Muscle layer of colon (tissue), 2 donors: Measurements from ENCODE around the gene P2RY1.

Experiments used
- H3K27ac ChIP-seq: one replicate; pipeline ENCODE4 v1.7.0; 2013; ENCODE audit warnings: low read depth, mild to moderate bottlenecking, low read length, moderate library complexity
- H3K27me3 ChIP-seq, 2 donors: one replicate each; pipeline ENCODE4 v1.7.0; 2013; ENCODE audit warnings: low read length in 2 of 2, mild to moderate bottlenecking in 2 of 2; ENCODE audit not compliant: insufficient read depth in 2 of 2, control insufficient read depth in 1 of 2
- H3K36me3 ChIP-seq: one replicate; pipeline ENCODE4 v1.7.0; 2013; ENCODE audit warnings: mild to moderate bottlenecking, low read length; ENCODE audit not compliant: insufficient read depth
- H3K4me1 ChIP-seq: one replicate; pipeline ENCODE4 v1.7.0; 2013; ENCODE audit warnings: mild to moderate bottlenecking, low read length; ENCODE audit not compliant: insufficient read depth
- H3K4me3 ChIP-seq, 2 donors: one replicate each; pipeline ENCODE4 v1.7.0; 2013; ENCODE audit warnings: low read length in 2 of 2, low read depth in 1 of 2, mild to moderate bottlenecking in 1 of 2, moderate library complexity in 1 of 2
- H3K9ac ChIP-seq: one replicate; pipeline ENCODE4 v1.7.0; 2013; ENCODE audit warnings: low read length
- H3K9me3 ChIP-seq: one replicate; pipeline ENCODE4 v1.7.0; 2013; ENCODE audit warnings: mild to moderate bottlenecking, low read length
- donor health status: abdominal sarcoma.
- donor health status: Adenocarcinoma of cecum.

P2RY1 gene

DNA sequence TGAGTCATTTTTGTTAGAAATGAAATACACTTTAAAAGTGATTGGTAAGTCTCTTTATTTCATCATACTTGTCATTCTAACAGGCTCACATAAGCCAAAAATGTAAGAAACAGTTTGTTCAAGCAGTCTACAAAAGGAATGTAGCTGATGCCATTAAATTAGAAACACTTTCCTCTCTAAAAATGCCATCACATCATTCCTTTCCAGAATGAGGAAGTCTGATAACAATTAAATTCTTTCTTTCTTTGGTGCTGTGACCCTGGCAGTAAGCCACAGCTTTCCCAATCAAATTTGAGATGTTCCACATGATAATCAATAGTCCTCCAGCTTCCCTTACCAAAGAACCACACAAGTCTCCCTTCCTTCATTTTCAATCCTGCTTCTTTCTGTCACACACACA is 9.4 kb upstream of the P2RY1 start:
- Histone ChIP-seq H3K9ac (no peak overlapping the region), H3K27ac (no peak overlapping the region), H3K27me3 (no peaks in the 10 kb centered on the region), H3K4me1 (no peaks in the 10 kb centered on the region), H3K36me3 (no peaks in the 10 kb centered on the region), H3K4me3 (no peak overlapping the region), H3K9me3 (no peaks in the 10 kb centered on the region)

DNA sequence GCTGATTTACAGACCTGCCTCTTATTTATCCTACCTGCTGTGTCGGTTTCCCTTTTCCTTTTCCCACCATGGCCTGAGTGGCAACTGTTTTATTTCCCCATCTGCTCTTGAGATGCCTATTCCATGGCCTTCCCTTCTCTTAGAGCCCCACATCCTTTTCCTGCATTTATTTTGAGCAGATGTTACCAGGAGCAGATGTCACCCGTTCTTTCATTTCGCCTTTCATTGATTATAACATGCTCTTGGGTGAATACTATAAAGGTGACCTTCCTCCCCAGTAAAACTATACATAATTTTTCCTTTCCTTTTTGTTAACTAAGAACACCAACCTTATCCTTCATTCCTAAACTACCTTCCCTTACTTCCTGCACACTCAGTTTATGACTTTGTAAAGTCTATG is 8.5 kb upstream of the P2RY1 start:
- no peaks in the 10 kb centered on the region for H3K36me3 ChIP-seq
- no peak overlapping the region for H3K9ac ChIP-seq
- H3K4me3 ChIP-seq, result no peak overlapping the region
- no peaks in the 10 kb centered on the region for H3K4me1 ChIP-seq
- no peaks in the 10 kb centered on the region for H3K9me3 ChIP-seq
- no peaks in the 10 kb centered on the region for H3K27me3 ChIP-seq
- H3K27ac ChIP-seq, result no peak overlapping the region

DNA sequence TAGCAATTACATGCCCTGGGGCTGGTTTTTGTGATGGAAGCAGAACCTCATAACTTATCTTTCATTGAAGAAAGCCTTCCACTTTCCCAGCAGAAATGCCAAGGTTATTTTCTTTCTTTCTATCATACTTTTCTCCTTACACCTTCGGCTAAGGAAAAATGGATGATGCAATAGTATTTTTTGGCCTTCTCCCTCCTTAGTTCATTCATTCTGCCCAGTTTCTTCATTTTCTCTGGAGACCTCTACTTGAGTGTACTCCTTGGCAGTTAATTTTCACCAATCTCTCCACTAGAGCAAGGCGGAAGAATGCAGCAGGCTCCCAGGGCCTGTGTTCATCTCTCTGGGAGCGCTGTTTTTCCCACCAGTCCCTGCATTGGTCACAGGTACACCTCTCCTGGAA is 7.6 kb upstream of the P2RY1 start:
- no peak overlapping the region for H3K27ac ChIP-seq

DNA sequence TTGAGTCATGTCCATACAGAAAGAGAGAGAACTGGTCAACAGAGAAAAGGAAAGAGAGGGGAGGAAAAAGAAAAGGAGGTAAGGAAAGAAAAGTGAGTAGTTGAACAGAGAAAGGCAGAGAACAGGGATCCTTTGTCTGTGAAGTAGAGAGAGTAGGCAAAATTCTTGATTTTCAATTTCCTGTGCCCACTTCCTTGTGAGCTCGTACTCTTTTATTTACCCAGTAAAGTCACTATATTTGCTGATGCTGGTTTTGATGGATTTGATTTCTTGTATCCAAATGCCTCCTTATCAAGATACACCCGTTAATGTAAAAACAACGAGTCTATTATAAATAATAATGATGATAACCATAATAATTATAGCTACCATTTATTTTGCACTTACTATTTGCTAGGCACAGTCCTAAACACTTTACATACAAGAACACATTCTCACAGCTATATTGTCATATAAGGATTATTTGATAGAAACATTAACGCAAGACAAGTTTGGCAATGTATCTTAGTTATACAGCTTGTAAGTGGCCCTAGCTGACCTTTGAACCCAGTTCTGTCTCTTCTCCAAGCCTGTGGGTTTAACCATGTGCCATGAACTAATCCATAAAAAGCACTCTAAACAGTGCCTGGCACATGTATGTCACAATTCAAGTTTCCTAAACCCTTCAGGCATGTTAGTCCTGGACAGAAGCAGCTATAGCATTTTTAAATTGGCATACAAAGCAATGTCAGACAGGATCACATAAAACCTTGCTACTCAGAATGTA is 6.7 kb upstream of the P2RY1 start:
- H3K4me3 ChIP-seq, result no peak overlapping the region
- no peaks in the 10 kb centered on the region for H3K27me3 ChIP-seq
- H3K36me3 ChIP-seq, result no peaks in the 10 kb centered on the region
- no peaks in the 10 kb centered on the region for H3K9me3 ChIP-seq
- H3K4me1 ChIP-seq, result no peaks in the 10 kb centered on the region
- H3K9ac ChIP-seq, result no peak overlapping the region
- no peak overlapping the region for H3K27ac ChIP-seq

More for the DNA sequence above, 7.6 kb upstream of the P2RY1 start:
- Histone ChIP-seq H3K36me3 (no peaks in the 10 kb centered on the region), H3K4me1 (no peaks in the 10 kb centered on the region), H3K9ac (no peak overlapping the region), H3K9me3 (no peaks in the 10 kb centered on the region), H3K27me3 (no peaks in the 10 kb centered on the region), H3K4me3 (no peak overlapping the region)

DNA sequence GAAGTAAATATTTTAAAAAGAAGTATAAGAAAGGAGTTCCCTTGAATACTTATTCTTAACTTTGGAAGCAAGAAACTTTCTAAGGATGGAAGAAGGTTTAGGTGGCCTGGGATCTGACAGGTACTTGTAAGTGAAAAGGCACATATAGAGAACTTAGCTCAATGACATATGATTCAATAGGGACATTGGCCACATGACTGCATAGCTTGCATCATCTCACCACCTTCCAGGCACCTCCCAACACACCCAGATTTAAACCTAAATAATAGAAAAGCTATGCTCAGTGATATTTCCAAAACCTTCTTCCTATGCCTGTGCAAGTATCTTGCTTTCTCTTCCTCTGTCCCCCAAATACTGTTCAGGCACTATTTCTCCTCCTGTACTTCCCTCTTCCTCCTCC is 4.7 kb upstream of the P2RY1 start:
- H3K27me3 ChIP-seq, result no peaks in the 10 kb centered on the region
- H3K27ac ChIP-seq, result no peak overlapping the region
- no peaks in the 10 kb centered on the region for H3K36me3 ChIP-seq
- H3K9me3 ChIP-seq, result no peaks in the 10 kb centered on the region
- H3K4me3 ChIP-seq, result no peak overlapping the region
- no peak overlapping the region for H3K9ac ChIP-seq
- no peaks in the 10 kb centered on the region for H3K4me1 ChIP-seq

DNA sequence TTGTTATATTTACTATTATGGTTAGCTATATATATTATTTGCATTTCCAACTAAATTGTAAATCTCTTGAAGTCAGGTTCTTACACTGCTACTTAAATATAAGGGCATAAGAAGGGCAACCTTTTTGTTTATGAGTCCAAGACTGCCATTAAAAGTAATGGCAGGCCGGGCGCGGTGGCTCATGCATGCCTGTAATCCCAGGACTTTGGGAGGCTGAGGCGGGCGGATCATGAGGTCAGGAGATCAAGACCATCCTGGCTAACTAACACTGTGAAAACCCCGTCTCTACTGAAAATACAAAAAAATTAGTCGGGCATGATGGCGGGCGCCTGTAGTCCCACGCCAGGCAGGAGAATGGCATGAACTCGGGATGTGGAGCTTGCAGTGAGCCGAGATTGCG is 2.9 kb upstream of the P2RY1 start:
- no peaks in the 10 kb centered on the region for H3K9me3 ChIP-seq
- H3K27ac ChIP-seq, result no peak overlapping the region
- no peak overlapping the region for H3K4me3 ChIP-seq
- H3K36me3 ChIP-seq, result no peaks in the 10 kb centered on the region
- H3K9ac ChIP-seq, result no peak overlapping the region
- no peaks in the 10 kb centered on the region for H3K4me1 ChIP-seq
- no peaks in the 10 kb centered on the region for H3K27me3 ChIP-seq

DNA sequence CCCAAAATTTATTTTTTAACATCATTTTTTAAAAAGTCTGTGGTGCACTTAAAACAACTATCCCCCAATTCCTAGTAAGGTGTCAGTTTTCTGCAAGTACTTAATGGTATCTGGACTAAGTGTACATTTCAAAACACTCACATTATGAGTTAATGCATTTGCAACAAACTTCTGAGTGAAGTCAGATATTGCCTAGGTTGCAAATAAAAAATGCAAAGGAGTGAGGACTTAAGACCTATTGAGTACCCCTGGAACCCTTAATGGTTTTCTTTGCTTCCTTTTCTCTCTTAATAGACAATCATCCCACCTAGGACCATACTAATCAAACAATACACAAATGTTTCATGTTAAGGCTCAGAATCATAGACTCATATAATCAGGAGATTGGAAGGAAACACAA is 1.8 kb upstream of the P2RY1 start:
- Histone ChIP-seq H3K4me3 (no peak overlapping the region), H3K9ac (no peak overlapping the region), H3K36me3 (no peaks in the 10 kb centered on the region), H3K27ac (no peak overlapping the region), H3K4me1 (no peaks in the 10 kb centered on the region), H3K9me3 (no peaks in the 10 kb centered on the region), H3K27me3 (no peaks in the 10 kb centered on the region)

DNA sequence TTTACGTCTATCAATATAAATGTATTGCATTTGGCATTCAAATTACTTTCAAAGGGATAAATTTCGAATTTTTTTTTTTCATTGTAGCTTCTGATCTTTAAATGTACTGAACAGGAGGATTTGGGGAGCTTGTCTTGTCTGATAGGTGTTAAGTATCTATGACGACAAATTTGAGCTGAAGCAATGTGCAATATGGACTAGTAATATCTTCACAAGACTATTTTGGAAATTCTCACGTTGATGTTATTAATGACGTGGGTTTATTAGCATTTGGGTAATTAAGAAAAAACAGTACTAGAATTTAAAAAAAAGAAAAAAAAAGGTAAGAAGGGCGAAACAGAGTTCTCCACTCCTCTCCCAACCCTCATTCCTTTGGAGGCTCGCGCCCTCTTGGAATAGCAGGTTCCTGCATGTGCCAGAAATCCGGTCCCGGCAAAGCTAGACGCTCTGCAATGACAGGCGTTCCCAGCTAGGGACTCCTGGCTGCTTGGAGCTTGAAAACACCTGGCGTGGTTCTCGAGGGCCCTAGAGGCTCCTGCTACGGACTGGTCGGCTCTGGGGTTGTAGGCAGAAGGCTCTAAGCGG is 648 bp upstream of the P2RY1 start:
- Histone ChIP-seq H3K36me3 (no peaks in the 10 kb centered on the region), H3K9ac (no peak overlapping the region)

DNA sequence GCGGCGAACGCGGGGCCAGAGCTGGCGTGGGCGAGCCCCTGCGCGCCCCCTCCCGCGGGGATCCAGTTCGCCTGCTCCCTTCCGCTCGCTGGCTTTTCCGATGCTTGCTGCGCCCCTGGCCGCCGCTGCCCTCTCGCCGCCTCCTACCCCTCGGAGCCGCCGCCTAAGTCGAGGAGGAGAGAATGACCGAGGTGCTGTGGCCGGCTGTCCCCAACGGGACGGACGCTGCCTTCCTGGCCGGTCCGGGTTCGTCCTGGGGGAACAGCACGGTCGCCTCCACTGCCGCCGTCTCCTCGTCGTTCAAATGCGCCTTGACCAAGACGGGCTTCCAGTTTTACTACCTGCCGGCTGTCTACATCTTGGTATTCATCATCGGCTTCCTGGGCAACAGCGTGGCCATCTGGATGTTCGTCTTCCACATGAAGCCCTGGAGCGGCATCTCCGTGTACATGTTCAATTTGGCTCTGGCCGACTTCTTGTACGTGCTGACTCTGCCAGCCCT is 721 bp downstream of the P2RY1 start:
- no peaks in the 10 kb centered on the region for H3K4me1 ChIP-seq
- H3K4me3 ChIP-seq, result peak overlapping the region; percentile 38 to 74
- no peak overlapping the region for H3K9ac ChIP-seq
- no peaks in the 10 kb centered on the region for H3K36me3 ChIP-seq
- no peaks in the 10 kb centered on the region for H3K9me3 ChIP-seq
- no peak overlapping the region for H3K27ac ChIP-seq
- no peaks in the 10 kb centered on the region for H3K27me3 ChIP-seq

More for the DNA sequence above, 648 bp upstream of the P2RY1 start:
- Histone ChIP-seq H3K27ac (peak overlapping the region; percentile 70), H3K27me3 (no peaks in the 10 kb centered on the region), H3K4me3 (peak overlapping the region; percentile 38 to 74), H3K4me1 (no peaks in the 10 kb centered on the region), H3K9me3 (no peaks in the 10 kb centered on the region)

DNA sequence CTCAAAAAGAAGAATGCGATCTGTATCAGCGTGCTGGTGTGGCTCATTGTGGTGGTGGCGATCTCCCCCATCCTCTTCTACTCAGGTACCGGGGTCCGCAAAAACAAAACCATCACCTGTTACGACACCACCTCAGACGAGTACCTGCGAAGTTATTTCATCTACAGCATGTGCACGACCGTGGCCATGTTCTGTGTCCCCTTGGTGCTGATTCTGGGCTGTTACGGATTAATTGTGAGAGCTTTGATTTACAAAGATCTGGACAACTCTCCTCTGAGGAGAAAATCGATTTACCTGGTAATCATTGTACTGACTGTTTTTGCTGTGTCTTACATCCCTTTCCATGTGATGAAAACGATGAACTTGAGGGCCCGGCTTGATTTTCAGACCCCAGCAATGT is 1.3 kb downstream of the P2RY1 start:
- Histone ChIP-seq H3K36me3 (no peaks in the 10 kb centered on the region), H3K9ac (peak overlapping the region; percentile 0), H3K27ac (no peak overlapping the region), H3K27me3 (no peaks in the 10 kb centered on the region), H3K9me3 (no peaks in the 10 kb centered on the region), H3K4me1 (no peaks in the 10 kb centered on the region), H3K4me3 (peak overlapping the region in 1 of 2 donors; percentile 74)

DNA sequence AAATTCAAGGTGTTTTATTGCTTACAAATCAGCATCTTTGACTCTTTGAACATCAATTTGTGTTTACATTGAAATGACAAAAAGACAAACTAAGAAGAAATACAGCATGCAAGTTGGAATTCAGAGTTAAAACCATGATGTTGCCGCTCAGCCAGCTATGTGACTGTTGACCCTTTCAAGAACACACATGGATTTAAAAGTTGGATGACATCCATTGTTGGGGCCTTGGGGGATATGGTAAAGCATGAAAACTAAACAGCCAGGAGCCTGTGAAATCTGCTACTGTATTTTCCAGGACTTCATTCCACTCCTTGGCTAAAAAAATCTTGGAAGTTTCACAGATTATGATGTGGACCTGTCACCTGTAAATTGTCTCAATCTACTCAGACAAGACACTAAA is 4.6 kb downstream of the P2RY1 start:
- H3K27ac ChIP-seq, result no peak overlapping the region
- no peak overlapping the region for H3K4me3 ChIP-seq
- H3K9me3 ChIP-seq, result no peaks in the 10 kb centered on the region
- no peaks in the 10 kb centered on the region for H3K4me1 ChIP-seq
- no peak overlapping the region for H3K9ac ChIP-seq
- no peaks in the 10 kb centered on the region for H3K36me3 ChIP-seq
- no peaks in the 10 kb centered on the region for H3K27me3 ChIP-seq

DNA sequence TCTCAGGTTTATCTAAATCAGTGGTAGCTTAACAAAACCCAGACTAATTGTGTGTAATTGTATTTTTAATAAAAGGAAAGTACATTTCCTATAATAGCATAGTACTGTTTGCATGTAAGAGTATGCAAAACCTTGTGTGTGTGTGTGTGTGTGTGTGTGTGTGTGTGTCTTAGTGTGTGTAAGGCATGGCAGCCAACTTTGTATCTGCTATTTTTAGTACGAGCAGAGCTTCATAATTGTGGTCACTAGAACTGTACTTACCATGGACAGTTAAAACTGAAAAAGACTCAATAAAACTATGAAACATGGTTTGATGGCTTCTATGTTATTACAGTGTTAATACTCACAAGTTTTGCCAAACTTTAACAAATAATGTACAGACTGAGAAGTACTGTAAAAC is 6.2 kb downstream of the P2RY1 start:
- no peaks in the 10 kb centered on the region for H3K27me3 ChIP-seq
- H3K36me3 ChIP-seq, result no peaks in the 10 kb centered on the region
- no peak overlapping the region for H3K27ac ChIP-seq
- no peak overlapping the region for H3K9ac ChIP-seq
- no peaks in the 10 kb centered on the region for H3K4me1 ChIP-seq
- H3K4me3 ChIP-seq, result no peak overlapping the region
- H3K9me3 ChIP-seq, result no peaks in the 10 kb centered on the region
